Uterus (tissue), 4 donors: ENCODE results near the gene AMN. TPM values are rescaled to one million over a fixed set of nuclear protein-coding genes. Genes with fewer than 3 reads are reported as not detected.

ENCODE experiments used
- DNase-seq, 2 donors: peaks; one replicate each; pipeline ENCODE4 v3.0.0-alpha.2; 2019 to 2020
- H3K27ac ChIP-seq, 2 donors: fragments of 200-600 bp; sonication (generic); 1 replicate in 1 of 2; 2 replicates in 1 of 2; pipeline ENCODE4 v1.5.1; 2016 to 2018
- H3K27me3 ChIP-seq, 2 donors: fragments of 200-600 bp; sonication (generic); one replicate each; pipeline ENCODE4 v1.5.1; 2018 to 2019; ENCODE audit warnings: control low read depth in 1 of 2
- H3K36me3 ChIP-seq, 2 donors: fragments of 200-600 bp; sonication (generic); one replicate each; pipeline ENCODE4 v1.5.1; 2019; ENCODE audit warnings: control low read depth in 1 of 2
- H3K4me1 ChIP-seq, 2 donors: fragments of 200-600 bp; sonication (generic); one replicate each; pipeline ENCODE4 v1.5.1; 2018 to 2019; ENCODE audit warnings: control low read depth in 1 of 2
- H3K4me3 ChIP-seq, 2 donors: fragments of 200-600 bp; sonication (generic); 1 replicate in 1 of 2; 2 replicates in 1 of 2; pipeline ENCODE4 v1.5.1; 2018 to 2019; ENCODE audit warnings: mild to moderate bottlenecking in 1 of 2
- H3K9me3 ChIP-seq, 2 donors: fragments of 200-600 bp; sonication (generic); one replicate each; pipeline ENCODE4 v1.5.1; 2019; ENCODE audit warnings: control low read depth in 1 of 2
- POLR2A ChIP-seq, 2 donors: fragments of 450-650 bp; IDR thresholded peaks; one replicate each; pipeline ENCODE4 v1.6.1; 2016; ENCODE audit warnings: antibody characterized with exemption in 2 of 2, mild to moderate bottlenecking in 1 of 2, moderate library complexity in 1 of 2
- intact Hi-C: fragments of 100-400 bp; cut with DNase I; formaldehyde crosslinking; loops from one replicate; pipeline ENCODE4 v1.15.1; 2023; ENCODE audit warnings: low total_unique reads
- total RNA-seq, 4 donors: library from RNA; depleted of rRNA in 3 of 4; stranded (reverse); fragments of >200 nt in 3 of 4; gene quantifications; one replicate each; pipeline versions ENCODE4 v1.1.0 to v1.2.4, GENCODE V29; 2014 to 2023
- TF ChIP-seq, protein P1 (sequence below), 4 experiments: fragments of 200-600 bp in 2 of 4; fragments of 450-650 bp in 2 of 4; sonication (generic) in 2 of 4; IDR thresholded peaks; one replicate each; pipeline ENCODE4 v1.5.1; 2016 to 2019; ENCODE audit warnings: antibody characterized with exemption in 4 of 4, mild to moderate bottlenecking in 2 of 4, moderate library complexity in 1 of 4
- donor health status: DM: yes; HTN: yes; CAD: no.

AMN gene
- total RNA-seq, 4 donors from 2014 or later: 0.69 to 2.9 TPM; not detected in 2

DNA sequence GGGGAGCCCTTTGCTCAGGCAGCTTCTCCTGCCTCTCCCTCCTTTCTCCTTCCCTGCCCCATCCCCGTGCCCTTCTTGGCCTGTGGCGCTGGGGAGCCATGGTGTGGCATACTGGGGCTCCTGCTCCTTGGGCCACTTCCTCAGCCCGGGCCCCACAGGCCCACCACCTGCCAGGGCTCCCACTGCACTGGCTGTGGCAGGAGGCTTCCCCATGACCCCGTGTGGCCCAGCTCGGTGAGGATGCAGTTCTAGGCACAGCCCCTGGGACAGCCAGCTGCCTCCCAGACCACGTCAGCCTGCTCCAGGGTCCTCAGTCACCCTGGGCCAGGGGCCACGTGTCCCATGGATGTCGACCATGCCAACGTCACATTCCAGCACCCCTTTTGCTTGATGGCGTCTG lies 13.0 kb upstream of the AMN start:
- no peaks in the 10 kb centered on the region for H3K9me3 ChIP-seq
- intact Hi-C loops: no loop called here
- DNase-seq: no peak
- H3K4me1 ChIP-seq: no peaks in the 10 kb centered on the region
- no peak overlapping the region for H3K27ac ChIP-seq
- H3K36me3 ChIP-seq: no peaks in the 10 kb centered on the region
- H3K4me3 ChIP-seq: no peak overlapping the region
- no peaks in the 10 kb centered on the region for H3K27me3 ChIP-seq
- TF ChIP-seq, protein P1, sequence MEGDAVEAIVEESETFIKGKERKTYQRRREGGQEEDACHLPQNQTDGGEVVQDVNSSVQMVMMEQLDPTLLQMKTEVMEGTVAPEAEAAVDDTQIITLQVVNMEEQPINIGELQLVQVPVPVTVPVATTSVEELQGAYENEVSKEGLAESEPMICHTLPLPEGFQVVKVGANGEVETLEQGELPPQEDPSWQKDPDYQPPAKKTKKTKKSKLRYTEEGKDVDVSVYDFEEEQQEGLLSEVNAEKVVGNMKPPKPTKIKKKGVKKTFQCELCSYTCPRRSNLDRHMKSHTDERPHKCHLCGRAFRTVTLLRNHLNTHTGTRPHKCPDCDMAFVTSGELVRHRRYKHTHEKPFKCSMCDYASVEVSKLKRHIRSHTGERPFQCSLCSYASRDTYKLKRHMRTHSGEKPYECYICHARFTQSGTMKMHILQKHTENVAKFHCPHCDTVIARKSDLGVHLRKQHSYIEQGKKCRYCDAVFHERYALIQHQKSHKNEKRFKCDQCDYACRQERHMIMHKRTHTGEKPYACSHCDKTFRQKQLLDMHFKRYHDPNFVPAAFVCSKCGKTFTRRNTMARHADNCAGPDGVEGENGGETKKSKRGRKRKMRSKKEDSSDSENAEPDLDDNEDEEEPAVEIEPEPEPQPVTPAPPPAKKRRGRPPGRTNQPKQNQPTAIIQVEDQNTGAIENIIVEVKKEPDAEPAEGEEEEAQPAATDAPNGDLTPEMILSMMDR (IDR thresholded peaks at IDR 0.05): no peak
- TF ChIP-seq POLR2A (IDR thresholded peaks at IDR 0.05): no peak

DNA sequence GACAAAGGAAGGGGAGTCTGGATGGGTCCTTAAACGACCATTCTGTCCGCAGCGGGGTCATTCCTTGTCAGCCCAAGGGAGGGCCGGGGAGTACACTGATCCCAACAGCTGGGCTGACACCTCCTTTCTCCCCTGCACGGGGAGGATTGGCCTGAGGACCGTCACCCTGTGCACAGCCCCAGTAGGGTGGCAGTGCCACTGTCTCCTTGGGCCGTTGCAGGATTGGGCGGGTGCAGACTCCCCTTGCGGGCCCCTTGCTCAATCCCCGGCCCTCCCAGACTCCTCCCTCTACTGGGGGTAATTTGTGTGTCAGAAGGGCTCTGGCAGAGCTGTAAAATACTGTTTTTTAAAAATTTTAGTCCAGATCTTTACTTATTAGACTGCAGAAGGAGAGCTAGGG lies 12.6 kb upstream of the AMN start:
- DNase-seq: no peak
- H3K4me1 ChIP-seq: no peaks in the 10 kb centered on the region
- H3K4me3 ChIP-seq: no peak overlapping the region
- no peak overlapping the region for H3K27ac ChIP-seq
- intact Hi-C loops: no loop called here
- TF ChIP-seq POLR2A (IDR thresholded peaks at IDR 0.05): no peak
- TF ChIP-seq, protein P1 (IDR thresholded peaks at IDR 0.05): no peak
- H3K36me3 ChIP-seq: no peaks in the 10 kb centered on the region
- H3K9me3 ChIP-seq: no peaks in the 10 kb centered on the region
- H3K27me3 ChIP-seq: no peaks in the 10 kb centered on the region

DNA sequence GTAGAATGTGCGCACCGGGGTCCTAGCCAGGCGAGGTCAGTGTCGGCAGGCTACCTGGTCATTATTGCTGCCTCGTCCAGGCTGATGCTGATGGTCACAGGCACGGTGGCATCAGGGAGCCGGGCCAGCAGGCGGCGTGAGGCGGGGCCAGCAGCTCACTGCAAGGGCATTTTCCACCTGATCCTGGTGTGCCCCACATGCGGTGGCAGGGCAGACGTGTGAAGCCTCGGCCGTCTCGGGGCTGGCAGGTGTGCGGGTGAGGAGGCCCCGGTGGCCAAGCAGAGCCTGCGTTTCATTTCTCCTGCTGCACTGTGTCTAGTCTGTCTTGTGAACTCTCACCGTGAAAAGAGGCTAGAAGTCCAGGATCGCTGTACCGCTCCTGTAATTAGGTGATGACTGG lies 12.0 kb upstream of the AMN start:
- no peaks in the 10 kb centered on the region for H3K27me3 ChIP-seq
- H3K4me3 ChIP-seq: no peak overlapping the region
- TF ChIP-seq, protein P1 (IDR thresholded peaks at IDR 0.05): no peak
- no peak for TF ChIP-seq POLR2A (IDR thresholded peaks at IDR 0.05)
- no peak overlapping the region for H3K27ac ChIP-seq
- no peak for DNase-seq
- no peaks in the 10 kb centered on the region for H3K36me3 ChIP-seq
- intact Hi-C loops: no loop called here
- no peaks in the 10 kb centered on the region for H3K4me1 ChIP-seq
- H3K9me3 ChIP-seq: no peaks in the 10 kb centered on the region

DNA sequence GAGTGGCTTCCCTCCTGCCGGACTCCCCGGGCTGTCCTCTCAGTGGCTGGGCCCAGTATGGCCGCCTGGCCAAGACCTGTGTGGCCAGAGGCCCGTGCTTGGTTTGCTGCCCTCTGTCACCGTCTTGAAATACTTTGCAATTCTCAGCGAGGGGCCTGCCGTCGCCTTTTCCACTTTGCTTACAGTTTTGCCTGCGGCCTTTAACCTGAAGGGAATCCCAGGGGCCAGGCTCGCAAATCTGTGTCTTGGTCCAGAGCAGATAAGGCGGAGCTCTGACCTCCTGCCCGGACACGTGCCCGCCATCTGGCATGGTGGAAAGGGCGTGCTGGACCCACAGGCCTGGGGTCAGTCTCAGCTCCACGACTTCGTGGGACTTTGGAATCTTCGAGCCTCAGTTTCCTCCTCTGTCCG lies 10.9 kb upstream of the AMN start:
- no peak overlapping the region for H3K27ac ChIP-seq
- H3K27me3 ChIP-seq: no peaks in the 10 kb centered on the region
- intact Hi-C loops: no loop called here
- H3K4me1 ChIP-seq: no peaks in the 10 kb centered on the region
- no peaks in the 10 kb centered on the region for H3K36me3 ChIP-seq
- no peaks in the 10 kb centered on the region for H3K9me3 ChIP-seq
- H3K4me3 ChIP-seq: no peak overlapping the region
- no peak for TF ChIP-seq POLR2A (IDR thresholded peaks at IDR 0.05)
- TF ChIP-seq, protein P1 (IDR thresholded peaks at IDR 0.05): no peak
- no peak for DNase-seq

DNA sequence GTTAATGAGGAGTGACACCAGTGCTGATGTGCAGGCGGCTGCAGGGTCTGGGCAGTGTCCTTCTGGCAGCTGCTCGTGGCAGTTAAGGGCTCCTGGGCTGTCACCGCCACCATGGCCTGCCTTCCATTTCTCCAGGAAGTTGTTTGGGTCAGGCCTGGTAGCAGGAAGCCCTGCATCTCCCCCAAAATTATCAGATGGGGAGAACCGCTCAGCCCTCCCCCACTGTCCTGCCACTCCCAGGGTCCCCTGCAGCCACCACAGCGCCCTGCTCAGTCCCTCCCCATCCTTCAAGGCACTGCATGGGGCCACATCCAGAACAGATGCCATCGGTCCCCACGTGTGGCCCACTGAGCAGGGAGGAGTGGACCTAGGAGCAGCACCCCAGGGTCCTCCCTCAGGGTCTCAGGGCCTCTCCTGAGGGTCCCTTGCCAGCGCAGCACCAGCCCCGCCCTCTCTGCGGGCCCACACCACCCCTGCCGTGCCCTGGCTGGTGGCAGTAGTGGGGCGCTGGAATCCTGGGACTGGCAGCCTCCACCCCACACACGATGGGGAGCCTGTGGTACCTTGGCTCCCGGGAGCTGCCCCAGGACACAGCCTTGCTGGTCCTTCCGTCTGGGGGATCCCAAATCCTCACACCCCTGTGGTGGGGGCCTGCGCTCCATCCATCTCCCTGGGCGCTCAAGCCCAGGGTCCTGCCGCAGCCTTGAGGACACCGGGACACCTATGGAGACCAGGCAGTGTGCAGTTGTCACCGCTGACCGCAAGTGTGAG lies 10.3 kb upstream of the AMN start:
- no peaks in the 10 kb centered on the region for H3K27me3 ChIP-seq
- no peak for TF ChIP-seq POLR2A (IDR thresholded peaks at IDR 0.05)
- TF ChIP-seq, protein P1 (IDR thresholded peaks at IDR 0.05): no peak
- no peak for DNase-seq
- no peak overlapping the region for H3K4me3 ChIP-seq
- no peaks in the 10 kb centered on the region for H3K9me3 ChIP-seq
- no peaks in the 10 kb centered on the region for H3K4me1 ChIP-seq
- no peaks in the 10 kb centered on the region for H3K36me3 ChIP-seq
- no peak overlapping the region for H3K27ac ChIP-seq
- intact Hi-C loops: no loop called here
